HUDEP-2 (cell line): ENCODE measurements around the gene ATP2C2.

ENCODE experiments used
- DNase-seq, 76 experiments: peaks; one replicate each; lab custom pipeline; 2025; ENCODE audit not compliant: unreplicated experiment in 76 of 76; lab: John Stamatoyannopoulos, UW

Gene ATP2C2

GRCh38 chr16:84507011-84507982 is 139.0 kb downstream of the ATP2C2 start:
- no peak for DNase-seq

- no peak for DNase-seq
These were observed 140.2 kb downstream of the ATP2C2 start for GRCh38 chr16:84508502-84508901.

DNA sequence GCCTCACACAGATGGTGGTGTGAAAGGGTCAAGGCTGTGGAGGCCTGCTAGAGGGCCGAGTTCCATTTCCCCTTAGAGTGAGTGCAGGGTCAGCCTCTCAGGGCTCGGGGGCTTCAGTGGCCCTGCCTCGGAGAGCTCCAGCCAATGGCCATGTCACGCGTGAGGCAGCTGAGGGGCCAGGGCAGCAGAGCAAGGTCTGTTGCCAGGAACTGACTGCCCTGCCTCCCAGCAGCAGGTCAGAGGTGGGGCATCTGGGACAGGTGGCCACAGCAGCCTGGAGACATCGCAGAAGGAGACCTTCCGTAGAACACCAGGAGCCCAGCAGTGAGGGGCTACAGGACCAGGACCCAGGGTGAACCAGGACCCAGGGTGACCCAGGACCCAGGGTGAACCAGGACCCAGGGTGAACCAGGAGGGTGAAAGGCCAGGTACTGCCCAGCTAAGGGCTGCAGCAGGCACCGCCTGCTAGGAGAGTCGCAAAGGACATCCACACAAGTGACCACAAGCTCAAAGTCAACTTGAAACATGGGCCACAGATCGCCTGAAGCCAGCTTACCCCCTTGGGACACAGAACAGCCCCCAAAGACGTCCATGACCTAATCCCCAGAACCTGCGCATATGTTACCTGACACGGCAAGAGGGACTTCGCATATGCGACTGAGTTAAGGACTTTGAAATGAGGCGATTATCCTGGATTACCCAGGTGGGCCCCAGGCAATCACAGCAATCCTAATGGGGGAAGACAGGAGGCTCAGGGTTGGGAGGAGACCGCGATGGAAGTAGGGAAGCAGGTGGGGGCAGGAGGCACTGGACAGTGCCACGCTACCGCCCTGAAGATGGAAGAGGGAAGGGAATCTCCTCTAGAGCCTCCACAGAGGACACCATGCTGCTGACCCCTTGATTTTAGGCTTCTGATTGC is 141.0 kb downstream of the ATP2C2 start:
- no peak for DNase-seq

- peak in 51 of 76 experiments; percentile 4 to 65 (median 26) for DNase-seq
These were observed 143.0 kb downstream of the ATP2C2 start for GRCh38 chr16:84511180-84511800.

- DNase-seq: no peak
These were observed 143.5 kb downstream of the ATP2C2 start for GRCh38 chr16:84511831-84512230.

DNA sequence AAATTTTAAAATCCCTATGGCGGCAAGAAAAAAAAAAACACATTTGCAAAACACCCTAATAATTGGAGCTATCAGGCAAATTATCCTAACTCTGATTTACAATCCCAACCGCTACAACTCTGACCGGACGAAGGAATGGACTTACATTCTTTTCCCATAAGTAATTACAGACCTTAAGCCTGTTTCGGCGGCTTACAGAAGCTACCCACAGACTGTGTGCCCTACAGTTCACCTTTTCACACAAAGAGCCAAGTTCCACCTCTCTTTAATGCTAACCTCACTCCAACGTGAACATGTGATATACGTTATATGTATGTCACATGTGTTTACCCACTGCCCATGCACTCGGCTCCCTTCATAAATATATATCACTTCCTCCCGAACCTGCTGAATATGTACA is 144.8 kb downstream of the ATP2C2 start:
- DNase-seq: no peak

DNA sequence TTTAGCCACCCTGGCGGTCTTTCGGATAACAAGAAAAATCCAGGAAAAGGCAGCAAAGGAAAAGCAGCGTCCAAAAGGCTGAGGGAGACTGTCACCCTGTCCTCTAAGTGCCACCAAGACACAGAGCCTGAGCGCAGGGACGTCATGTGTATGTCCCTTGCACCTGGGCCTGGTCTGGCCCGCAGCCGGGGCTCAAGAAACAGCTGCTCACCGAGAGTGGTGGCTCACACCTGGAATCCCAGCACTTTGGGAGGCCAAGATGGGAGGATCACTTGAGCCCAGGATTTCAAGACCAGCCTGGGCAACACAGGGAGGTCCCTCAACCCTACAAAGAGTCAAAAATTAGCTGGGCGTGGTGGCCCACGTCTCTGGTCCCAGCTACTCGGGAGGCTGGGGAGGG is 145.3 kb downstream of the ATP2C2 start:
- no peak for DNase-seq
